GM12891 (cell line): ENCODE measurements around the gene NFE2.
A peak's percentile ranks its signal among the peaks of the same experiment; 100 is the strongest.
"Not testable (repeated sequence)": the region's sequence is repeated elsewhere in the genome, so short reads cannot be mapped to it uniquely, and the experiment has no call there.

Source experiments
- DNase-seq: peaks from one replicate; pipeline ENCODE4 v3.0.0; 2011; ENCODE audit warnings: low spot score; ENCODE audit not compliant: insufficient read length
- FAIRE-seq: peaks from 2 replicates; lab custom pipeline; 2011; peaks lifted over from hg19 to GRCh38; lab: Jason Lieb, UNC
- PAX5 ChIP-seq: IDR thresholded peaks from 2 replicates; pipeline ENCODE4 v1.6.1; 2011; ENCODE audit warnings: low read length, moderate library complexity, mild to moderate bottlenecking; ENCODE audit not compliant: insufficient read depth, severe bottlenecking
- POLR2A ChIP-seq: IDR thresholded peaks from 2 replicates; pipeline ENCODE4 v1.6.1; 2011; ENCODE audit warnings: low read depth, low read length, control low read depth
- POLR2AphosphoS5 ChIP-seq: IDR thresholded peaks from 2 replicates; pipeline ENCODE4 v1.6.1; 2011; ENCODE audit warnings: low read depth, low read length, control low read depth
- POU2F2 ChIP-seq: IDR thresholded peaks from 2 replicates; pipeline ENCODE4 v1.6.1; 2011; ENCODE audit warnings: low read depth, mild to moderate bottlenecking, control low read depth, low read length, moderate library complexity
- SPI1 ChIP-seq: IDR thresholded peaks from 2 replicates; pipeline ENCODE4 v1.6.1; 2011; ENCODE audit warnings: low read depth, low read length, control low read depth
- TAF1 ChIP-seq: IDR thresholded peaks from 2 replicates; pipeline ENCODE4 v1.6.1; 2011; ENCODE audit warnings: low read depth, low read length, control low read depth

Gene NFE2

GRCh38 chr12:54294152-54294952 lies 6.5 kb downstream of the NFE2 start:
- no peak for FAIRE-seq
- TF ChIP-seq POLR2A (no peak), PAX5 (no peak), SPI1 (no peak), POU2F2 (no peak), POLR2AphosphoS5 (no peak), TAF1 (no peak)
- DNase-seq, result peak; percentile 55

DNA sequence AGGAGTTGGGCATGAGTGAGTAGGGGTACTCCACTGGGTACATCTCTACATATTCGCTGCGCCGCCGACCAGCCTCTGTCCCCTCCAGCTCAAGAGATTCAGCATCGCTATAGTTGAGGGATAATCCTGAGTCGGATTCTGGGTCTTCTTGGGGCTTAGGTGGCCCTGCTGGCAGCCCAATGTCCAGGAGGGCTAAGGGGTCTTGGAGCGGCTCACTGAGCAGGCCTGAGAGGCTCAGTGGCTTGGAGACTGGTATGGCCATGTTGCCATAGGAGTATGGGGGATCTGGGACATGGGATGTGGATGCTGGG lies 7.9 kb downstream of the NFE2 start:
- FAIRE-seq, result no peak
- DNase-seq, result no peak
- TF ChIP-seq PAX5 (no peak), TAF1 (no peak), POU2F2 (no peak), POLR2A (no peak), POLR2AphosphoS5 (no peak), SPI1 (no peak)

GRCh38 chr12:54292083-54292930 lies 8.5 kb downstream of the NFE2 start:
- no peak for DNase-seq
- TF ChIP-seq POU2F2 (no peak), SPI1 (no peak), PAX5 (no peak), POLR2AphosphoS5 (no peak), POLR2A (no peak), TAF1 (no peak)
- no peak for FAIRE-seq

GRCh38 chr12:54287261-54288157 lies 13.3 kb downstream of the NFE2 start:
- TF ChIP-seq POLR2A (peak; percentile 98), POLR2AphosphoS5 (peak; percentile 98), SPI1 (no peak)
- DNase-seq, result no peak
- FAIRE-seq, result no peak

DNA sequence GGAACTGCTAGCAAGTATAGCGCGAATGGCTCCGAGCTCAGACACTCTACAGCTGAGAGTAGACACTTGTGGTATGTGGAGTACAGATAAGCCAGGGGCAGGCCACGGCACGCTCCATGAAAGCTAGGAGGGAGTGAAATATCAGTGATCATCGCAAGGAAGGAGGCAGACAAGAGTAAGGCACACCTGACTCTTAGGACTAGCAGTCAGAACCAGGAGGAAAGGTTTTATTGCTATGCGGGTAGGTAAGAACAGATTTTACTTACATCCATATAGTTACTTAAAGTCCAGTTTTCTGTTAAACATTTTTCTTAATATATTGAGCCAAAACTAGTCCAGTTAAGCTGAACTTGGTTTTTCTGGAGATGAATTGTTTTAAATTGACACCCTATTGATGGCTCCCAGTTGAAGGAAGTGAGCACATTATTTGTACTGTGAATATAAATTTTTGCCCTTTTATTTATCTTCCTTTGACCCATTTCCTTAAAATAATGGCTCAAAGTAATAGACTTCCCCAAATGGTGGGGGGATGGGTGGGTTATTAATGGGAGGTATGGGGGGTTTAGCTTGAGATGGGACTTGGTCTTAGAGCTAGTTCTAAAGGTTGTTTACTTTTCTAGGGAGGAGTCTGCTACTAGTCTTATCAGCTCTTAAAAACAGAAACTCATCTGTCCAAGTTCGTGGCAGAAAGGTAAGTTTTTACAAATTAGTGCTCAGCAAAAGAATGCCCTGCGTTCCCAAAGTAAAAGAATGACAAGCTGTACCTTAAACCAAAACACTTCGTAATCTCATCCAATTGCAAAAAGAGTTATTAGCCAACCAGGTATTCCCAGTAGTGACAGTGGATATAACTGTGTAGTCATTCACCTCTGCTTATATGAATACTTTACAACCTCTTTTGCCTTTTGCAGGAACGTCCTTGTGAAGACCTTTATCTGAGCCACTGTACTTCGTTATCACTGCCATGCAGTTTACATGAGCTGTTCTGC lies 14.5 kb downstream of the NFE2 start:
- no peak for TF ChIP-seq PAX5
- TF ChIP-seq POLR2A, result peak; percentile 89
- TF ChIP-seq POLR2AphosphoS5, result peak; percentile 89
- FAIRE-seq (no peak), DNase-seq (no peak)

GRCh38 chr12:54285150-54286041 lies 15.4 kb downstream of the NFE2 start:
- no peak for FAIRE-seq
- no peak for TF ChIP-seq TAF1
- TF ChIP-seq PAX5, result no peak
- no peak for TF ChIP-seq SPI1
- TF ChIP-seq POU2F2, result no peak
- no peak; the same call in 1 of the 2 replicates for TF ChIP-seq POLR2A
- no peak for TF ChIP-seq POLR2AphosphoS5
- no peak for DNase-seq

GRCh38 chr12:54284070-54284780 lies 16.6 kb downstream of the NFE2 start:
- not testable (repeated sequence) for DNase-seq, FAIRE-seq
